ENCODE measurements around the gene FAM200A. TPM values are rescaled to one million over a fixed set of nuclear protein-coding genes. Genes with fewer than 3 reads are reported as not detected.
A peak's percentile ranks its signal among the peaks of the same experiment; 100 is the strongest.

Gene FAM200A
- total and polyA plus RNA-seq, 2 of the 13 experiments (the other 11 are each of a cell fraction or from before 2014, with no cell fraction given): 4.7 to 6.3 TPM

GRCh38 chr7:99558306-99559174, 6.6 kb upstream of the FAM200A start, which contains the start of gene ZNF655 (continued):
- TF ChIP-seq ZSCAN29 (CRISPR knock-in tag; conservative IDR thresholded peaks at IDR 0.05) (0 out of 2 replicates have a peak, but pooled peaks have one; percentile 23), IRX3 (CRISPR knock-in tag; IDR thresholded peaks at IDR 0.05; ENCODE audit: borderline replicate concordance, low read depth) (0 out of 2 replicates have a peak, but pooled peaks have one; percentile 32), CCDC6 (CRISPR knock-in tag; IDR thresholded peaks at IDR 0.05) (no peak), SALL1 (CRISPR knock-in tag; IDR thresholded peaks at IDR 0.05) (peak; percentile 52), KAT7 (CRISPR knock-in tag; IDR thresholded peaks at IDR 0.05; ENCODE audit: borderline replicate concordance) (no peak), NR2F2 (IDR thresholded peaks at IDR 0.05; ENCODE audit: borderline replicate concordance, low read depth) (no peak), ETV5 (CRISPR knock-in tag; IDR thresholded peaks at IDR 0.05; ENCODE audit: borderline replicate concordance) (peak; percentile 88; the same call in 1 of the 2 replicates), ZNF839 (CRISPR knock-in tag; IDR thresholded peaks at IDR 0.05; ENCODE audit: borderline replicate concordance) (no peak), TCF7 (IDR thresholded peaks at IDR 0.05; ENCODE audit: low read depth) (0 out of 2 replicates have a peak, but pooled peaks have one; percentile 7), SP140L (CRISPR knock-in tag; IDR thresholded peaks at IDR 0.05; ENCODE audit: borderline replicate concordance) (no peak), SRF (IDR thresholded peaks at IDR 0.05; ENCODE audit: low read depth, low read length) (no peak), ATF7-NPFF (CRISPR knock-in tag; IDR thresholded peaks at IDR 0.05; ENCODE audit: low read depth) (no peak; the same call in 1 of the 2 replicates), DNMT1 (CRISPR knock-in tag; IDR thresholded peaks at IDR 0.05) (no peak), ZNF234 (CRISPR knock-in tag; conservative IDR thresholded peaks at IDR 0.05) (0 out of 2 replicates have a peak, but pooled peaks have one; percentile 35), MED13 (CRISPR knock-in tag; IDR thresholded peaks at IDR 0.05) (no peak; the same call in 1 of the 2 replicates), ZBTB25 (CRISPR knock-in tag; IDR thresholded peaks at IDR 0.05) (peak; percentile 96; the same call in 1 of the 2 replicates), ESRRA (CRISPR knock-in tag; IDR thresholded peaks at IDR 0.05; ENCODE audit: low read depth) (peak; percentile 19; the same call in 1 of the 2 replicates), RAD21 (CRISPR knock-in tag; IDR thresholded peaks at IDR 0.05) (peak; percentile 28; the same call in 1 of the 2 replicates), FOXO1 (CRISPR knock-in tag; IDR thresholded peaks at IDR 0.05) (0 out of 2 replicates have a peak, but pooled peaks have one; percentile 23), ZNF772 (CRISPR knock-in tag; IDR thresholded peaks at IDR 0.05) (peak; percentile 72; the same call in 1 of the 2 replicates)
- TF ChIP-seq, protein P1, sequence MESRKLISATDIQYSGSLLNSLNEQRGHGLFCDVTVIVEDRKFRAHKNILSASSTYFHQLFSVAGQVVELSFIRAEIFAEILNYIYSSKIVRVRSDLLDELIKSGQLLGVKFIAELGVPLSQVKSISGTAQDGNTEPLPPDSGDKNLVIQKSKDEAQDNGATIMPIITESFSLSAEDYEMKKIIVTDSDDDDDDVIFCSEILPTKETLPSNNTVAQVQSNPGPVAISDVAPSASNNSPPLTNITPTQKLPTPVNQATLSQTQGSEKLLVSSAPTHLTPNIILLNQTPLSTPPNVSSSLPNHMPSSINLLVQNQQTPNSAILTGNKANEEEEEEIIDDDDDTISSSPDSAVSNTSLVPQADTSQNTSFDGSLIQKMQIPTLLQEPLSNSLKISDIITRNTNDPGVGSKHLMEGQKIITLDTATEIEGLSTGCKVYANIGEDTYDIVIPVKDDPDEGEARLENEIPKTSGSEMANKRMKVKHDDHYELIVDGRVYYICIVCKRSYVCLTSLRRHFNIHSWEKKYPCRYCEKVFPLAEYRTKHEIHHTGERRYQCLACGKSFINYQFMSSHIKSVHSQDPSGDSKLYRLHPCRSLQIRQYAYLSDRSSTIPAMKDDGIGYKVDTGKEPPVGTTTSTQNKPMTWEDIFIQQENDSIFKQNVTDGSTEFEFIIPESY (CRISPR knock-in tag; IDR thresholded peaks at IDR 0.05): no peak
- TF ChIP-seq, protein P2, sequence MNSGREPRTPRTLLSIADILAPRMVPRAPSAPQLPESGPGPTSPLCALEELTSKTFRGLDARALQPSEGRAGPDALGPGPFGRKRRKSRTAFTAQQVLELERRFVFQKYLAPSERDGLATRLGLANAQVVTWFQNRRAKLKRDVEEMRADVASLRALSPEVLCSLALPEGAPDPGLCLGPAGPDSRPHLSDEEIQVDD (CRISPR knock-in tag; IDR thresholded peaks at IDR 0.05; ENCODE audit: borderline replicate concordance): 0 out of 2 replicates have a peak, but pooled peaks have one; percentile 31
- TF ChIP-seq, protein P3, sequence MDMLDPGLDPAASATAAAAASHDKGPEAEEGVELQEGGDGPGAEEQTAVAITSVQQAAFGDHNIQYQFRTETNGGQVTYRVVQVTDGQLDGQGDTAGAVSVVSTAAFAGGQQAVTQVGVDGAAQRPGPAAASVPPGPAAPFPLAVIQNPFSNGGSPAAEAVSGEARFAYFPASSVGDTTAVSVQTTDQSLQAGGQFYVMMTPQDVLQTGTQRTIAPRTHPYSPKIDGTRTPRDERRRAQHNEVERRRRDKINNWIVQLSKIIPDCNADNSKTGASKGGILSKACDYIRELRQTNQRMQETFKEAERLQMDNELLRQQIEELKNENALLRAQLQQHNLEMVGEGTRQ (IDR thresholded peaks at IDR 0.05; ENCODE audit: low read depth, low read length): no peak
- TF ChIP-seq, protein P3 (CRISPR knock-in tag; IDR thresholded peaks at IDR 0.05; ENCODE audit: borderline replicate concordance): no peak

Data from HepG2 (cell line).